GM21367 (cell line): ENCODE data around the gene AGTRAP.

Experiments used
- ATAC-seq: cut with Tn5 transposase; IDR thresholded peaks from one replicate; pipeline ENCODE4 v1.9.1; 2021; ENCODE audit not compliant: unreplicated experiment

Gene AGTRAP

GRCh38 chr1:11731691-11732283 lies 4.1 kb upstream of the AGTRAP start:
- ATAC-seq: no peak

- no peak for ATAC-seq
Measured at GRCh38 chr1:11733306-11733705, 2.6 kb upstream of the AGTRAP start.

- no peak for ATAC-seq
Measured at GRCh38 chr1:11735531-11735853, 444 bp upstream of the AGTRAP start.

- no peak for ATAC-seq
Measured at GRCh38 chr1:11736746-11737639, 1.1 kb downstream of the AGTRAP start.

GRCh38 chr1:11738096-11738495 lies 2.2 kb downstream of the AGTRAP start:
- no peak for ATAC-seq

- no peak for ATAC-seq
Measured at GRCh38 chr1:11738783-11739182, 2.8 kb downstream of the AGTRAP start.

- ATAC-seq: no peak
Measured at GRCh38 chr1:11740258-11741192, 4.6 kb downstream of the AGTRAP start.

- ATAC-seq: no peak
Measured at GRCh38 chr1:11741482-11741881, 5.5 kb downstream of the AGTRAP start.

- no peak for ATAC-seq
Measured at GRCh38 chr1:11741919-11742558, 6.1 kb downstream of the AGTRAP start.

- no peak for ATAC-seq
Measured at GRCh38 chr1:11744287-11744686, 8.4 kb downstream of the AGTRAP start.

- no peak for ATAC-seq
Measured at GRCh38 chr1:11746092-11746491, 10.2 kb downstream of the AGTRAP start.

GRCh38 chr1:11746795-11747487 lies 11.0 kb downstream of the AGTRAP start:
- no peak for ATAC-seq

GRCh38 chr1:11748294-11749202 lies 12.6 kb downstream of the AGTRAP start:
- no peak for ATAC-seq

GRCh38 chr1:11749203-11749689 lies 13.3 kb downstream of the AGTRAP start:
- no peak for ATAC-seq

- no peak for ATAC-seq
Measured at GRCh38 chr1:11749996-11750395, 14.1 kb downstream of the AGTRAP start.

GRCh38 chr1:11751087-11751486 lies 15.2 kb downstream of the AGTRAP start:
- ATAC-seq: no peak

- no peak for ATAC-seq
Measured at GRCh38 chr1:11752359-11753088, 16.6 kb downstream of the AGTRAP start.

GRCh38 chr1:11753555-11754208 lies 17.7 kb downstream of the AGTRAP start:
- no peak for ATAC-seq
